ENCODE measurements around the gene PTP4A2.

GRCh38 chr1:31881688-31882000 lies 56.5 kb downstream of the PTP4A2 start:
- TF ChIP-seq CTCF (IDR thresholded peaks at IDR 0.05; ENCODE audit: poor library complexity), result no peak
- TF ChIP-seq EZH2 (IDR thresholded peaks at IDR 0.05; ENCODE audit: borderline replicate concordance), result no peak
